KBM-7 (cell line): ENCODE data around the gene CALML3.

Source experiments
- DNase-seq: peaks from one replicate; pipeline ENCODE4 v3.0.0-alpha.2; 2015
- in situ Hi-C: fragments of 300-500 bp; cut with MboI; formaldehyde crosslinking; loops from 2 replicates; pipeline ENCODE4 v1.14.3; 2020; ENCODE audit warnings: low sequenced_read_pairs, low pct_unique_long_range_greater_than_20kb, mixed read lengths

CALML3 gene

GRCh38 chr10:5504146-5505072 is 20.4 kb upstream of the CALML3 start:
- in situ Hi-C loops = no loop called here

GRCh38 chr10:5506246-5506645 is 18.5 kb upstream of the CALML3 start:
- in situ Hi-C loops = no loop called here
- DNase-seq = no peak

More at GRCh38 chr10:5504146-5505072, 20.4 kb upstream of the CALML3 start:
- no peak for DNase-seq

GRCh38 chr10:5506751-5507648 is 17.8 kb upstream of the CALML3 start:
- in situ Hi-C loops = no loop called here

GRCh38 chr10:5507649-5508131 is 17.1 kb upstream of the CALML3 start:
- no peak for DNase-seq
- in situ Hi-C loops = no loop called here

More at GRCh38 chr10:5506751-5507648, 17.8 kb upstream of the CALML3 start:
- DNase-seq = no peak

- in situ Hi-C loops = no loop called here
- no peak for DNase-seq
These were observed 16.6 kb upstream of the CALML3 start for GRCh38 chr10:5508161-5508604.

GRCh38 chr10:5508786-5509185 is 16.0 kb upstream of the CALML3 start:
- DNase-seq = no peak
- in situ Hi-C loops = no loop called here

GRCh38 chr10:5509236-5509635 is 15.5 kb upstream of the CALML3 start:
- DNase-seq = no peak
- in situ Hi-C loops = no loop called here

- no peak for DNase-seq
- in situ Hi-C loops = no loop called here
These were observed 15.1 kb upstream of the CALML3 start for GRCh38 chr10:5509691-5510090.

GRCh38 chr10:5510281-5511072 is 14.3 kb upstream of the CALML3 start:
- no peak for DNase-seq
- in situ Hi-C loops = no loop called here

- DNase-seq = no peak
- in situ Hi-C loops = no loop called here
These were observed 13.4 kb upstream of the CALML3 start for GRCh38 chr10:5511231-5511884.

GRCh38 chr10:5511885-5512280 is 12.9 kb upstream of the CALML3 start:
- in situ Hi-C loops = no loop called here

GRCh38 chr10:5512331-5512730 is 12.4 kb upstream of the CALML3 start:
- DNase-seq = no peak
- in situ Hi-C loops = no loop called here

More at GRCh38 chr10:5511885-5512280, 12.9 kb upstream of the CALML3 start:
- DNase-seq = no peak

GRCh38 chr10:5512881-5513612 is 11.7 kb upstream of the CALML3 start:
- no peak for DNase-seq
- in situ Hi-C loops = no loop called here

GRCh38 chr10:5514226-5514850 is 10.4 kb upstream of the CALML3 start:
- no peak for DNase-seq
- in situ Hi-C loops = no loop called here

GRCh38 chr10:5515948-5516761 is 8.6 kb upstream of the CALML3 start:
- DNase-seq = no peak
- in situ Hi-C loops = no loop called here

GRCh38 chr10:5517546-5517945 is 7.2 kb upstream of the CALML3 start:
- no peak for DNase-seq
- in situ Hi-C loops = no loop called here

GRCh38 chr10:5518143-5518542 is 6.6 kb upstream of the CALML3 start:
- in situ Hi-C loops = no loop called here
- no peak for DNase-seq
